ENCODE data around the gene FBXO11.

Gene FBXO11

GRCh38 chr2:47799031-47799609 is 107.2 kb downstream of the FBXO11 start:
- H3K36me3 ChIP-seq, result peaks cover 78 to 96% (median 91%) of the 10 kb centered on the region in 3 donors
- no peak overlapping the region for H3K4me3 ChIP-seq
- intact Hi-C loops (cut with DNase I; ENCODE audit: low total_unique reads), result no loop called here
- no peak for DNase-seq
- H3K27me3 ChIP-seq, result no peaks in the 10 kb centered on the region
- peaks cover 0 to 9% (median 0%) of the 10 kb centered on the region in 3 donors for H3K9me3 ChIP-seq
- no peak for TF ChIP-seq CTCF (IDR thresholded peaks at IDR 0.05)
- no peak overlapping the region for H3K27ac ChIP-seq
- H3K4me1 ChIP-seq, result no peaks in the 10 kb centered on the region

- peaks cover 74 to 94% (median 87%) of the 10 kb centered on the region in 3 donors for H3K36me3 ChIP-seq
- H3K4me3 ChIP-seq, result no peak overlapping the region
- no peaks in the 10 kb centered on the region for H3K4me1 ChIP-seq
- TF ChIP-seq CTCF (IDR thresholded peaks at IDR 0.05), result no peak
- intact Hi-C loops (cut with DNase I; ENCODE audit: low total_unique reads), result no loop called here
- peaks cover 0 to 4% (median 0%) of the 10 kb centered on the region in 3 donors for H3K9me3 ChIP-seq
- no peak overlapping the region for H3K27ac ChIP-seq
- H3K27me3 ChIP-seq, result no peaks in the 10 kb centered on the region
- DNase-seq, result no peak
Measured at GRCh38 chr2:47798631-47799030, 107.7 kb downstream of the FBXO11 start.

- Histone ChIP-seq H3K27me3 (no peaks in the 10 kb centered on the region), H3K36me3 (peaks cover 51 to 87% (median 63%) of the 10 kb centered on the region in 3 donors), H3K27ac (no peak overlapping the region), H3K9me3 (no peaks in the 10 kb centered on the region), H3K4me1 (peaks cover 0 to under 1% (median 0%) of the 10 kb centered on the region in 4 donors), H3K4me3 (no peak overlapping the region)
- no peak for DNase-seq
- TF ChIP-seq CTCF (IDR thresholded peaks at IDR 0.05), result no peak
- intact Hi-C loops (cut with DNase I; ENCODE audit: low total_unique reads), result no loop called here
Measured at GRCh38 chr2:47796090-47796697, 110.1 kb downstream of the FBXO11 start.

GRCh38 chr2:47785986-47786385 is 120.3 kb downstream of the FBXO11 start:
- H3K36me3 ChIP-seq, result no peaks in the 10 kb centered on the region
- intact Hi-C loops (cut with DNase I; ENCODE audit: low total_unique reads), result no loop called here
- no peak overlapping the region for H3K27ac ChIP-seq
- no peak overlapping the region for H3K4me3 ChIP-seq
- no peak for DNase-seq
- peaks cover 0 to 32% (median 14%) of the 10 kb centered on the region in 4 donors for H3K4me1 ChIP-seq
- no peaks in the 10 kb centered on the region for H3K9me3 ChIP-seq
- TF ChIP-seq CTCF (IDR thresholded peaks at IDR 0.05), result no peak
- no peaks in the 10 kb centered on the region for H3K27me3 ChIP-seq

GRCh38 chr2:47784352-47784851 is 121.9 kb downstream of the FBXO11 start:
- Histone ChIP-seq H3K36me3 (no peaks in the 10 kb centered on the region), H3K4me3 (peak overlapping the region; percentile 86 to 98), H3K27ac (peak overlapping the region; percentile 90 to 93), H3K9me3 (no peaks in the 10 kb centered on the region), H3K4me1 (peaks cover 0 to 26% (median 12%) of the 10 kb centered on the region in 4 donors), H3K27me3 (no peaks in the 10 kb centered on the region)
- intact Hi-C loops (cut with DNase I; ENCODE audit: low total_unique reads), result loop anchor here (5.0 kb wide), 1 partner anchor 123 kb away; the partner anchor contains the start of gene FBXO11
- TF ChIP-seq CTCF (IDR thresholded peaks at IDR 0.05), result no peak
- no peak for DNase-seq

Data from tibial artery (tissue), 4 donors.